ENCODE measurements around the gene PLCD4. TPM values are rescaled to one million over a fixed set of nuclear protein-coding genes. Genes with fewer than 3 reads are reported as not detected.
A peak's percentile ranks its signal among the peaks of the same experiment; 100 is the strongest.

Gene PLCD4
- total RNA-seq, 1 experiment from 2014 or later: 11.9 TPM

- DNase-seq (ENCODE audit: low read depth): peak; percentile 59
- in situ Hi-C loops (cut with HindIII; ENCODE audit: low pct_unique_long_range_greater_than_20kb, low sequenced_read_pairs): no loop called here
Measured at GRCh38 chr2:218658671-218659257, 51.1 kb downstream of the PLCD4 start.

- in situ Hi-C loops (cut with HindIII; ENCODE audit: low pct_unique_long_range_greater_than_20kb, low sequenced_read_pairs): no loop called here
- DNase-seq (ENCODE audit: low read depth): peak; percentile 83
Measured at GRCh38 chr2:218659258-218659987, 51.7 kb downstream of the PLCD4 start, which contains the start of the genes BCS1L and ZNF142. TSS of gene BCS1L (plus strand) at chr2:218659683. CDS start at chr2:218660988, 1,305 bp downstream. TSS of gene ZNF142 (minus strand) at chr2:218659623. CDS start at chr2:218656429, 3,194 bp downstream.

DNA sequence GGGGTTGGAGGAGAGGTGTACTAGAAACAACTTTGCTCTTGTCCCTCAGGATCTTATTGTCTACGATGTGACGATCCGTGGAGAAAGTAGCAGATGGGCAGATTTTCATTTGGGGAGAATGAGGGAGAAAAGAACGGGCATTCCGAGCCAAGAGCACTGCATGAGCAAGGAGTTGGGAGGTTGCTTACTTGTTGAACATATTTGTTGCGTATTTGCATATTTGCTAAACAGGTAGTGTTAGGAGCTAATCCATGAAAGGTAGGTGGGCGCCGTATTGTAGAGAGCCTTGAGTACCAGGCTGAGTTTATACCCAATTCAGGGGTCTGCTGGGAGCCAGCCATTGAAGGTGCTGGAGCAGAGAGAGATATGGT, 52.3 kb downstream of the PLCD4 start:
- in situ Hi-C loops (cut with HindIII; ENCODE audit: low pct_unique_long_range_greater_than_20kb, low sequenced_read_pairs): no loop called here
- no peak for DNase-seq (ENCODE audit: low read depth)

DNA sequence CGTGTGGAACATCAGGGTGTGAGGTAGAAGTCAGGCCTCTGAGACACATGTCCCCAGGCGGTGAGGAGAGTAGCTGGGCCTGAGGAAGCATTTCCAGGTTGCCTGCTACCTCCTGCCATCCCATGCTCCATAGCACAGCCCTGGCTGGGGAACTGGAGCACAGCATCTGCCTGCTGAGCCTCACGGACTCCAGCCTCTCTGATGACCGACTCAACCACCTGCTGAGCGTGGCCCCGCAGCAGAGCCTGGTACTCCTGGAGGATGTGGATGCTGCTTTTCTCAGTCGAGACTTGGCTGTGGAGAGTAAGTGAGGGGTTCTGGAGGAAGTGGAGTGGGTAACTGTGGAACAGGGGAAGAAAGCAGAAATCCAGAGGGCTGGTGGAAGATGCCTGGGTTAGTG, 54.7 kb downstream of the PLCD4 start:
- in situ Hi-C loops (cut with HindIII; ENCODE audit: low pct_unique_long_range_greater_than_20kb, low sequenced_read_pairs): no loop called here

DNA sequence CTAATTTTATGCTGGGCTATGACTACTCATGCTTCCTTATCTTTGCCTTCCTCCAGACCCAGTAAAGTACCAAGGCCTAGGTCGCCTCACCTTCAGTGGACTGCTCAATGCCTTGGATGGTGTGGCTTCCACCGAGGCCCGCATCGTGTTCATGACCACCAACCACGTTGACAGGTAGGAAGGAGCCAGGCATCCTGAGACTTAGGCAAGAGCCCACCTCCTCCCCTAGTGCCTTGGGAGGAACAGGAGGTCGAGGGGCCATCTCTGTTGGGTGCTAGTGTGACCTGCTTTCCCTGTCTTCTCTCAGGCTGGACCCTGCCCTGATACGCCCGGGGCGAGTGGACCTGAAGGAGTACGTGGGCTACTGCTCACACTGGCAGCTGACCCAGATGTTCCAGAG, 55.1 kb downstream of the PLCD4 start:
- no peak for DNase-seq (ENCODE audit: low read depth)
- in situ Hi-C loops (cut with HindIII; ENCODE audit: low pct_unique_long_range_greater_than_20kb, low sequenced_read_pairs): no loop called here

More for the DNA sequence above, 54.7 kb downstream of the PLCD4 start:
- no peak for DNase-seq (ENCODE audit: low read depth)

GRCh38 chr2:218663901-218664300, 56.2 kb downstream of the PLCD4 start:
- no peak for DNase-seq (ENCODE audit: low read depth)
- in situ Hi-C loops (cut with HindIII; ENCODE audit: low pct_unique_long_range_greater_than_20kb, low sequenced_read_pairs): no loop called here

DNA sequence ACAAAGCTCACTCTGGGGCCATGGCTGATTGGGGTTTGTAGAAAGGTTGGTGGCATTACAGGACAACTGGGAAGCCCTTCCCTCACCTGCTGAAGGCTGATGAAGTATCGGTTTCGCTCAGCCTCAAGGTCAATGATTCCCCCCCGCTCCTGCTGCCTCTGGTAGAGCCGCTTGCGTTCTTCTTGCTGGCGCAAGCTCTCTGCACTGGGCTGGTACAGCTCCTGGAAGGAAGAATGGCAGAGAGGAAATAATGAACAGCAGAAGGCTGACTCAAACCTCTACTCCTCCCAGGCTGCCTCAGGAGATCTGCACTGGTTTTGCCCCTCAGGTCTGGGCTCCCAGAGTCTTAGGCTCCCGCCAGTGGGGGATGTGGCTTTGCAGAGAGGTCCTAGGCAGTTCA, 57.0 kb downstream of the PLCD4 start:
- DNase-seq (ENCODE audit: low read depth): no peak
- in situ Hi-C loops (cut with HindIII; ENCODE audit: low pct_unique_long_range_greater_than_20kb, low sequenced_read_pairs): no loop called here

- peak; percentile 31 for DNase-seq (ENCODE audit: low read depth)
- in situ Hi-C loops (cut with HindIII; ENCODE audit: low pct_unique_long_range_greater_than_20kb, low sequenced_read_pairs): no loop called here
Measured at GRCh38 chr2:218671097-218671653, 63.5 kb downstream of the PLCD4 start.

DNA sequence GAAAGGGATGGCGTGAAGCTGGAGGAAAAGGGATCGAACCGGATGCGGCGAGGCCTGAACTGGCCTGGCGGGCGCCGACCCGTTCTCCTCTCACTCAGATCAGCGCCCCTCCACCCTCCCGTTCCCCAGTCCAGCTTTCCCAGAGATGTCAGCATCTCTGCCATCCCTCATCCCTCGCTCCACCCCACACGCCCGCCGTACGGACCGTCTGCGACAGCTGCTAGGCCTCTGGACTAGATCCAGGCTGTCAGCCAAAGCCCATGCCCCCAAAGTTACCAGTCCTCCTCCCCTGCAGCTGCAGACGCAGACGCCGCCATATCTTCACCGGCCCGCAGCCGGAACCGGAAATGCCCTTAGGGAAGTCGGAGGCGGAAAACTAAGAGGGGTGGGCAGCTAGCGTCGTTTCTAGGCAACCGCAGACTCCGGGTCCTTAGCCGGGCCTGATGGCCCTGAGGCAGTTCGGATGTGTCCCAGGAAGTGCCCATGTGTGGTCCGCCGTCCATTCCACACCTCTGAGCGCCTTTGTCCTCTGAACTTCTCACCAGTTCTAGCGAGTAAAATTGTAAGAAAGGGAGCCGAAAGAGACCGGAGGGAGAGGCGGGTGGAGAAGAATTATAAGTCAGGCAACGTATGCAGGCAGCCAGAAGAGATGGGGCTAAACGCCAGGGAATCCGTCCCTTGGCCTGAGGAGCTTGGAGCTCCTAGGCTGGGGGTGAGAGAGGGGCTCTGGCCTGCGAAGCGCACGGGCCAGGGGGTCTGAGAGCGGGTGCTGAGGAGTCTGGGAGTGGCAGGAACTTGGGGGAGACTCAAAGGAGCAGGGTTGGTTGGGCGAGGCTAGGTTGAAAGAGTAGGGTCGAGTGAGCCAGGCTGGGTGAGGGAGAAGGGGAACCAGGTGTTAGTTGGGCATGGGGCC, 64.2 kb downstream of the PLCD4 start, which contains the start of the genes RNF25 and STK36:
Gene RNF25, minus strand, starts transcription at position 349 of the 913 bp plus-strand sequence. Its CDS starts 32 bp downstream, at position 317.
Gene STK36, plus strand, starts transcription at position 433 of the 913 bp plus-strand sequence. CDS start 744 bp downstream, outside the sequence.
- DNase-seq (ENCODE audit: low read depth): peak; percentile 73
- in situ Hi-C loops (cut with HindIII; ENCODE audit: low pct_unique_long_range_greater_than_20kb, low sequenced_read_pairs): no loop called here

DNA sequence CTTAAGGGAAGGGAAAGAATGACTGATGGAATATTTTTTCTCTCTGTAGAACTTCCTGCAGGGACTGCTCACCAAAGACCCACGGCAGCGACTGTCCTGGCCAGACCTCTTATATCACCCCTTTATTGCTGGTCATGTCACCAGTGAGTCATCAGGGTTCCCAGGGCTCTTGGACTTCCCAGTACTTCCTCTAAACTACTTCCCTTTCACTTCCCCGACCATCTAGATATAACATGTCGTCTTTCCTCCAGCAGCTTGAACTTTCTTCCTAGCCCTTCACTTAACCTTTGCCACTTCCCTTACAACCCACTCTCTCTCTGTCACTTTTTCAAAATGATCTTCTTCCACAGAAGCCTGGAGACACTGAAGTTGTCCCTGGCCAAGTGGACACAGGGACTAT, 71.4 kb downstream of the PLCD4 start:
- no peak for DNase-seq (ENCODE audit: low read depth)
- in situ Hi-C loops (cut with HindIII; ENCODE audit: low pct_unique_long_range_greater_than_20kb, low sequenced_read_pairs): no loop called here

DNA sequence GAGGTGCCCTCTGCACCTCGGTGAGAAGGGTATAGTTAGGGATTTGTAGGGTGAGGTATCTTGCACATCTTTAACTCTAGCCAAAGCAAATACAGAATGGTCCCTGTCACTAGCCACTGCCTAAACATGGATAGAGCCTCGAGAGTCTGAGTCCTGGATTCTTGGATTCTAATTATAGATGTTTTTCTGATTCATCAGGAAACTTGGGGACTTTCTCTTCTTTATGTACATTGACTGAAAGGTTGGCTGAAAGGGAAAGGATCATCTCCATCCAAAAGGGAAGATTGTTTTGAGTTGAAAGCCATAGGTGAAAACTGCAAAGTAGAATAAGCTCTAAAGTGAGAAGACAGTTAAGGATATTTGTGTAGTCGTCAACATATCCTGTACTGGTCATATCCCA, 72.4 kb downstream of the PLCD4 start:
- DNase-seq (ENCODE audit: low read depth): no peak
- in situ Hi-C loops (cut with HindIII; ENCODE audit: low pct_unique_long_range_greater_than_20kb, low sequenced_read_pairs): no loop called here

Other genes with a start within 250 kb of the PLCD4 start
- 1.4 and 3.0 TPM in 2 replicates for gene SLC11A1, start 225.6 kb upstream of the PLCD4 start, total RNA-seq (2014; rRNA removed; shearing (Covaris generic); ENCODE audit: low replicate concordance)
- 53.8 and 73.6 TPM in 2 replicates for gene CTDSP1, start 208.0 kb upstream of the PLCD4 start, total RNA-seq (2014; rRNA removed; shearing (Covaris generic); ENCODE audit: low replicate concordance)
- not detected in 2 replicates for gene VIL1, start 188.8 kb upstream of the PLCD4 start, total RNA-seq (2014; rRNA removed; shearing (Covaris generic); ENCODE audit: low replicate concordance)
- 9.5 and 11.5 TPM in 2 replicates for gene USP37, start 39.5 kb upstream of the PLCD4 start, total RNA-seq (2014; rRNA removed; shearing (Covaris generic); ENCODE audit: low replicate concordance)
- gene CNOT9, start 39.1 kb upstream of the PLCD4 start, total RNA-seq (2014; rRNA removed; shearing (Covaris generic); ENCODE audit: low replicate concordance): 46.7 and 69.8 TPM in 2 replicates
- gene ZNF142, start 51.7 kb downstream of the PLCD4 start, total RNA-seq (2014; rRNA removed; shearing (Covaris generic); ENCODE audit: low replicate concordance): 1.4 and 5.4 TPM in 2 replicates
- 7.1 and 17.4 TPM in 2 replicates for gene BCS1L, start 51.8 kb downstream of the PLCD4 start, total RNA-seq (2014; rRNA removed; shearing (Covaris generic); ENCODE audit: low replicate concordance)
- 22.7 and 28.5 TPM in 2 replicates for gene RNF25, start 64.1 kb downstream of the PLCD4 start, total RNA-seq (2014; rRNA removed; shearing (Covaris generic); ENCODE audit: low replicate concordance)
- gene STK36, start 64.2 kb downstream of the PLCD4 start, total RNA-seq (2014; rRNA removed; shearing (Covaris generic); ENCODE audit: low replicate concordance): 7.3 and 9.4 TPM in 2 replicates
- gene TTLL4, start 102.9 kb downstream of the PLCD4 start, total RNA-seq (2014; rRNA removed; shearing (Covaris generic); ENCODE audit: low replicate concordance): 1.9 and 8.0 TPM in 2 replicates
- not detected in 2 replicates for gene CYP27A1, start 174.2 kb downstream of the PLCD4 start, total RNA-seq (2014; rRNA removed; shearing (Covaris generic); ENCODE audit: low replicate concordance)
- gene PRKAG3, start 223.9 kb downstream of the PLCD4 start, total RNA-seq (2014; rRNA removed; shearing (Covaris generic); ENCODE audit: low replicate concordance): not detected in 2 replicates